HCT116 (cell line): ENCODE results near the gene ZFPL1. TPM values are rescaled to one million over a fixed set of nuclear protein-coding genes. Genes with fewer than 3 reads are reported as not detected.

ENCODE experiments used
- ATAC-seq: fragments of 200-7000 bp; cut with Tn5 transposase; 2 replicates; pipeline ENCODE4 v1.9.1; 2020; ENCODE audit warnings: mild to moderate bottlenecking, moderate library complexity
- BruUV-seq: library from RNA; stranded (reverse); fragments of 400-500 nt; replicated peaks from 2 replicates; lab custom pipeline; 2021; lab: Mats Ljungman, UMichigan
- CTCF ChIA-PET: fragments of 300-600 bp; sonication (Branson Sonifier 250); formaldehyde crosslinking; loops from one replicate; lab custom pipeline; 2021; ENCODE audit warnings: antibody characterized with exemption; lab: Charles Lee
- POLR2A ChIA-PET: fragments of 300-600, 350-600 bp; sonication (Branson Sonifier 250); formaldehyde crosslinking; loops from one replicate; lab custom pipeline; 2021; ENCODE audit warnings: antibody characterized with exemption; lab: Charles Lee
- RAD21 ChIA-PET, 2 experiments: fragments of 300-600 bp; sonication (Branson Sonifier 250); formaldehyde crosslinking; loops; one replicate each; lab custom pipeline; 2023; ENCODE audit warnings: low total read pairs in 2 of 2; ENCODE audit not compliant: uncharacterized antibody in 2 of 2, unreplicated experiment in 2 of 2, low non-redundant PET in 1 of 2; lab: Charles Lee
- DNase-seq: peaks from one replicate; pipeline ENCODE4 v3.0.0-alpha.2; 2010; ENCODE audit warnings: low read depth, low spot score
- H2AFZ ChIP-seq: fragments of 200-600 bp; shearing (Covaris generic), sonication (generic); 2 replicates; pipeline ENCODE4 v1.6.1; 2017; ENCODE audit warnings: low read depth, mixed run types, mixed read lengths, antibody characterized with exemption, low read length; ENCODE audit not compliant: poor library complexity, severe bottlenecking
- H3K27ac ChIP-seq: 2 replicates; pipeline ENCODE4 v1.5.1; 2012; ENCODE audit warnings: low read depth, low read length
- H3K27me3 ChIP-seq: fragments of 200-600 bp; sonication (generic); 2 replicates; pipeline ENCODE4 v1.6.1; 2016; ENCODE audit warnings: mixed run types, low read length, mixed read lengths; ENCODE audit not compliant: insufficient read depth
- H3K36me3 ChIP-seq, 2 experiments: fragments of 200-500 bp in 1 of 2; fragments of 200-600 bp in 1 of 2; sonication (Bioruptor generic) in 1 of 2; sonication (generic) in 1 of 2; 2 replicates each; pipeline versions ENCODE4 v1.5.1 to v1.6.1; 2014 to 2016; ENCODE audit warnings: low read length in 2 of 2, inconsistent platforms in 1 of 2, mixed read lengths in 1 of 2, mixed run types in 1 of 2; ENCODE audit not compliant: insufficient read depth in 2 of 2, control insufficient read depth in 1 of 2
- H3K4me1 ChIP-seq, 2 experiments: fragments of 200-600 bp in 1 of 2; sonication (generic) in 1 of 2; 2 replicates each; pipeline versions ENCODE4 v1.5.1 to v1.6.1; 2012 to 2017; ENCODE audit warnings: low read length in 2 of 2, inconsistent platforms in 1 of 2, mild to moderate bottlenecking in 1 of 2, mixed read lengths in 1 of 2, mixed run types in 1 of 2, moderate library complexity in 1 of 2; ENCODE audit not compliant: insufficient read depth in 2 of 2, control insufficient read depth in 1 of 2
- H3K4me2 ChIP-seq: fragments of 200-600 bp; sonication (generic); 2 replicates; pipeline ENCODE4 v1.6.1; 2017; ENCODE audit warnings: mixed run types, low read length, mixed read lengths
- H3K4me3 ChIP-seq, 2 experiments: fragments of 200-600 bp in 1 of 2; sonication (generic) in 1 of 2; replicated peaks in 1 of 2; 2 replicates each; pipeline ENCODE4 v1.5.1; 2011 to 2016; ENCODE audit warnings: low read length in 2 of 2, control low read depth in 1 of 2, low read depth in 1 of 2, mild to moderate bottlenecking in 1 of 2, mixed read lengths in 1 of 2, mixed run types in 1 of 2
- H3K79me2 ChIP-seq: fragments of 200-600 bp; sonication (generic); 2 replicates; pipeline ENCODE4 v1.6.1; 2017; ENCODE audit warnings: mild to moderate bottlenecking, mixed run types, low read length, moderate library complexity, mixed read lengths; ENCODE audit not compliant: insufficient read depth
- H3K9ac ChIP-seq: fragments of 200-600 bp; sonication (generic); 2 replicates; pipeline ENCODE4 v1.6.1; 2016; ENCODE audit warnings: low read length, mixed read lengths
- H3K9me2 ChIP-seq: fragments of 200-600 bp; sonication (generic), shearing (Covaris generic); 2 replicates; pipeline ENCODE4 v1.6.1; 2017; ENCODE audit warnings: mixed run types, mild to moderate bottlenecking, moderate library complexity; ENCODE audit not compliant: insufficient read depth
- H3K9me3 ChIP-seq, 2 experiments: fragments of 200-500 bp in 1 of 2; fragments of 200-600 bp in 1 of 2; sonication (Bioruptor generic) in 1 of 2; sonication (generic) in 1 of 2; 2 replicates each; pipeline ENCODE4 v1.6.1; 2014 to 2017; ENCODE audit warnings: low read length in 2 of 2, mixed read lengths in 2 of 2, inconsistent platforms in 1 of 2, low read depth in 1 of 2, mild to moderate bottlenecking in 1 of 2, mixed run types in 1 of 2, moderate library complexity in 1 of 2; ENCODE audit not compliant: control insufficient read depth in 1 of 2, insufficient read depth in 1 of 2
- H4K20me1 ChIP-seq: fragments of 200-600 bp; sonication (generic), shearing (Covaris generic); 2 replicates; pipeline ENCODE4 v1.6.1; 2017; ENCODE audit warnings: mixed run types, mild to moderate bottlenecking, moderate library complexity; ENCODE audit not compliant: insufficient read depth
- FOSL1 ChIP-seq: IDR thresholded peaks from 2 replicates; pipeline ENCODE4 v1.6.1; 2012; ENCODE audit warnings: low read depth
- POLR2AphosphoS5 ChIP-seq: IDR thresholded peaks from 2 replicates; pipeline ENCODE4 v1.6.1; 2011; ENCODE audit warnings: mild to moderate bottlenecking, low read depth, low read length, moderate library complexity
- RAD21 ChIP-seq: IDR thresholded peaks from 2 replicates; pipeline ENCODE4 v1.6.1; 2012; ENCODE audit warnings: low read depth, mild to moderate bottlenecking
- REST ChIP-seq: IDR thresholded peaks from 2 replicates; pipeline ENCODE4 v1.6.1; 2012; ENCODE audit warnings: low read depth
- intact Hi-C: fragments of 100-400 bp; cut with micrococcal nuclease; formaldehyde crosslinking; loops from 2 replicates; pipeline ENCODE4 v1.10.0; 2022
- total RNA-seq: library from RNA; stranded (reverse); gene quantifications from one replicate; pipeline ENCODE4 v1.2.1, GENCODE V29; 2021; ENCODE audit not compliant: unreplicated experiment
- TF ChIP-seq, protein P1 (sequence below): IDR thresholded peaks from 2 replicates; pipeline ENCODE4 v1.6.1; 2011; ENCODE audit warnings: mild to moderate bottlenecking, low read length, moderate library complexity; ENCODE audit not compliant: insufficient replicate concordance; ENCODE audit errors: extremely low read depth
- TF ChIP-seq, protein P2 (sequence below): IDR thresholded peaks from 2 replicates; pipeline ENCODE4 v1.6.1; 2012
- TF ChIP-seq, protein P3 (sequence below): IDR thresholded peaks from 2 replicates; pipeline ENCODE4 v1.6.1; 2012
- TF ChIP-seq, protein P4 (sequence below), 3 experiments: fragments of 200-600 bp in 1 of 3; sonication (generic) in 1 of 3; IDR thresholded peaks in 2 of 3; conservative IDR thresholded peaks in 1 of 3; 2 replicates each; pipeline ENCODE4 v1.5.1; 2012 to 2017; ENCODE audit warnings: low read depth in 2 of 3, low read length in 2 of 3, antibody characterized with exemption in 1 of 3, borderline replicate concordance in 1 of 3, control low read depth in 1 of 3, mild to moderate bottlenecking in 1 of 3, mixed read lengths in 1 of 3, mixed run types in 1 of 3, moderate library complexity in 1 of 3; ENCODE audit not compliant: insufficient read depth in 1 of 3

ZFPL1 gene
- total RNA-seq, 1 experiment from 2014 or later, result 35.3 TPM

DNA sequence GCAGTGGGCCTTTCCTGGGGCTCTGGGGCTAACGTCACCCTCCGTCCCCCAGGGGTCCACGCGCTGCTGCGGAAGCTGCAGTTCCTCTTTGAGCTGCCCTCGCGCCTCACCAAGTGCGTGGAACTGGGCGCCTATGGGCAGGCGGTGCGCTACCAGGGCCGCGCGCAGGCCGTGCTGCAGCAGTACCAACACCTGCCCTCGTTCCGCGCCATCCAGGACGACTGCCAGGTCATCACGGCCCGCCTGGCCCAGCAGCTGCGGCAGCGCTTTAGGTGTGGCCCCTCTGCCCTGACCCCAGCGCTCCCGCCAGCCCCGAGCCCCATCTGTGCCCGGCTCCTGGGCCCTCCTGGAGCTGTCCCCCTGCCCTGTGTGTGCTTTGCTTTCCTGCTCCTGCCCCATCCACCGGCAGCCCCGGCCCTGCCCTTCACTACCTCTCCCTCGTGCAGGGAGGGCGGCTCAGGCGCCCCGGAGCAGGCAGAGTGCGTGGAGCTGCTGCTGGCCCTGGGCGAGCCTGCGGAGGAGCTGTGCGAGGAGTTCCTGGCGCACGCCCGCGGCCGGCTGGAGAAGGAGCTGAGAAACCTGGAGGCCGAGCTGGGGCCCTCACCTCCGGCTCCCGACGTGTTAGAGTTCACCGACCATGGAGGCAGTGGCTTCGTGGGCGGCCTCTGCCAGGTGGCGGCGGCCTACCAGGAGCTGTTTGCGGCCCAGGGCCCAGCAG lies 23.9 kb downstream of the ZFPL1 start:
- Histone ChIP-seq H3K79me2 (peaks cover 12% of the 10 kb centered on the region; the same call in 1 of the 2 replicates), H3K27ac (no peak overlapping the region), H3K9me3 (no peaks in the 10 kb centered on the region), H3K4me1 (peaks cover 11 to 24% of the 10 kb centered on the region in 2 experiments), H2AFZ (no peak overlapping the region), H4K20me1 (no peaks in the 10 kb centered on the region), H3K27me3 (no peaks in the 10 kb centered on the region), H3K36me3 (no peaks in the 10 kb centered on the region), H3K9ac (no peak overlapping the region), H3K4me2 (no peak overlapping the region), H3K9me2 (no peaks in the 10 kb centered on the region), H3K4me3 (no peak overlapping the region)
- ATAC-seq, result no peak
- ChIA-PET CTCF (interaction anchor here (1.0 to 1.3 kb wide), 2 partner anchors 11 to 14 kb away, joined by 3 read pairs; partner anchors contain the start of genes FAU and MRPL49), RAD21 (no interaction called here), POLR2A (no interaction called here)
- intact Hi-C loops, result no loop called here
- no peak for TF ChIP-seq FOSL1
- TF ChIP-seq, protein P1, sequence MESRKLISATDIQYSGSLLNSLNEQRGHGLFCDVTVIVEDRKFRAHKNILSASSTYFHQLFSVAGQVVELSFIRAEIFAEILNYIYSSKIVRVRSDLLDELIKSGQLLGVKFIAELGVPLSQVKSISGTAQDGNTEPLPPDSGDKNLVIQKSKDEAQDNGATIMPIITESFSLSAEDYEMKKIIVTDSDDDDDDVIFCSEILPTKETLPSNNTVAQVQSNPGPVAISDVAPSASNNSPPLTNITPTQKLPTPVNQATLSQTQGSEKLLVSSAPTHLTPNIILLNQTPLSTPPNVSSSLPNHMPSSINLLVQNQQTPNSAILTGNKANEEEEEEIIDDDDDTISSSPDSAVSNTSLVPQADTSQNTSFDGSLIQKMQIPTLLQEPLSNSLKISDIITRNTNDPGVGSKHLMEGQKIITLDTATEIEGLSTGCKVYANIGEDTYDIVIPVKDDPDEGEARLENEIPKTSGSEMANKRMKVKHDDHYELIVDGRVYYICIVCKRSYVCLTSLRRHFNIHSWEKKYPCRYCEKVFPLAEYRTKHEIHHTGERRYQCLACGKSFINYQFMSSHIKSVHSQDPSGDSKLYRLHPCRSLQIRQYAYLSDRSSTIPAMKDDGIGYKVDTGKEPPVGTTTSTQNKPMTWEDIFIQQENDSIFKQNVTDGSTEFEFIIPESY, result no peak
- TF ChIP-seq, protein P2, sequence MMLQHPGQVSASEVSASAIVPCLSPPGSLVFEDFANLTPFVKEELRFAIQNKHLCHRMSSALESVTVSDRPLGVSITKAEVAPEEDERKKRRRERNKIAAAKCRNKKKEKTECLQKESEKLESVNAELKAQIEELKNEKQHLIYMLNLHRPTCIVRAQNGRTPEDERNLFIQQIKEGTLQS, result no peak
- no TSS peak for BruUV-seq
- no peak for DNase-seq

DNA sequence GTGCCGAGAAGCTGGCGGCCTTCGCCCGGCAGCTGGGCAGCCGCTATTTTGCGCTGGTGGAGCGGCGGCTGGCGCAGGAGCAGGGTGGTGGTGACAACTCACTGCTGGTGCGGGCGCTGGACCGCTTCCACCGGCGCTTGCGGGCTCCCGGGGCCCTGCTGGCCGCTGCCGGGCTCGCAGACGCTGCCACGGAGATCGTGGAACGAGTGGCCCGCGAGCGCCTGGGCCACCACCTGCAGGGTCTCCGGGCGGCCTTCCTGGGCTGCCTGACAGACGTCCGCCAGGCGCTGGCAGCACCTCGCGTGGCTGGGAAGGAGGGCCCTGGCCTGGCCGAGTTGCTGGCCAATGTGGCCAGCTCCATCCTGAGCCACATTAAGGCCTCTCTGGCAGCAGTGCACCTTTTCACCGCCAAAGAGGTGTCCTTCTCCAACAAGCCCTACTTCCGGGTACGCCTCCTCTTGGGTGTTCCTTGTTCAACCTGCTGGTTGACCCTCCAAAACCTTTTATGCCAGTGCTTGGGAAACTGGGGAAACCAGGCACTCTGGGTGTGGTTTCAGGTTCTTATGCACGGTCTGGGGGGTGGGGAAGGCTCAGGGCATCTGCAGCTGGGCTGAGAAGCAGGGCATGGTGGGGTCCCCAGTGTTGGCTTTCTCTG lies 24.6 kb downstream of the ZFPL1 start:
- H3K9me3 ChIP-seq, result no peaks in the 10 kb centered on the region
- RAD21 ChIA-PET, result no interaction called here
- no peak for ATAC-seq
- H4K20me1 ChIP-seq, result no peaks in the 10 kb centered on the region
- no peak overlapping the region for H3K27ac ChIP-seq
- H3K27me3 ChIP-seq, result no peaks in the 10 kb centered on the region
- POLR2A ChIA-PET, result no interaction called here
- H2AFZ ChIP-seq, result no peak overlapping the region
- CTCF ChIA-PET, result interaction anchor here (1.0 to 1.3 kb wide), 2 partner anchors 12 to 13 kb away, joined by 3 read pairs; partner anchors contain the start of genes FAU and MRPL49
- H3K9ac ChIP-seq, result no peak overlapping the region
- no peaks in the 10 kb centered on the region for H3K9me2 ChIP-seq
- no peak for DNase-seq
- intact Hi-C loops, result no loop called here
- H3K4me1 ChIP-seq, result peaks cover 15 to 30% of the 10 kb centered on the region in 2 experiments
- no peak overlapping the region for H3K4me3 ChIP-seq
- H3K79me2 ChIP-seq, result peaks cover 8% of the 10 kb centered on the region; the same call in 1 of the 2 replicates
- no TSS peak for BruUV-seq
- no peak overlapping the region for H3K4me2 ChIP-seq
- no peaks in the 10 kb centered on the region for H3K36me3 ChIP-seq
- TF ChIP-seq, protein P3, sequence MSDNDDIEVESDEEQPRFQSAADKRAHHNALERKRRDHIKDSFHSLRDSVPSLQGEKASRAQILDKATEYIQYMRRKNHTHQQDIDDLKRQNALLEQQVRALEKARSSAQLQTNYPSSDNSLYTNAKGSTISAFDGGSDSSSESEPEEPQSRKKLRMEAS, result no peak
- no peak for TF ChIP-seq FOSL1
- no peak for TF ChIP-seq REST
- TF ChIP-seq RAD21, result no peak
- TF ChIP-seq POLR2AphosphoS5, result no peak
- TF ChIP-seq, protein P4, sequence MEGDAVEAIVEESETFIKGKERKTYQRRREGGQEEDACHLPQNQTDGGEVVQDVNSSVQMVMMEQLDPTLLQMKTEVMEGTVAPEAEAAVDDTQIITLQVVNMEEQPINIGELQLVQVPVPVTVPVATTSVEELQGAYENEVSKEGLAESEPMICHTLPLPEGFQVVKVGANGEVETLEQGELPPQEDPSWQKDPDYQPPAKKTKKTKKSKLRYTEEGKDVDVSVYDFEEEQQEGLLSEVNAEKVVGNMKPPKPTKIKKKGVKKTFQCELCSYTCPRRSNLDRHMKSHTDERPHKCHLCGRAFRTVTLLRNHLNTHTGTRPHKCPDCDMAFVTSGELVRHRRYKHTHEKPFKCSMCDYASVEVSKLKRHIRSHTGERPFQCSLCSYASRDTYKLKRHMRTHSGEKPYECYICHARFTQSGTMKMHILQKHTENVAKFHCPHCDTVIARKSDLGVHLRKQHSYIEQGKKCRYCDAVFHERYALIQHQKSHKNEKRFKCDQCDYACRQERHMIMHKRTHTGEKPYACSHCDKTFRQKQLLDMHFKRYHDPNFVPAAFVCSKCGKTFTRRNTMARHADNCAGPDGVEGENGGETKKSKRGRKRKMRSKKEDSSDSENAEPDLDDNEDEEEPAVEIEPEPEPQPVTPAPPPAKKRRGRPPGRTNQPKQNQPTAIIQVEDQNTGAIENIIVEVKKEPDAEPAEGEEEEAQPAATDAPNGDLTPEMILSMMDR (IDR thresholded peaks at IDR 0.05 in 2 of 3, conservative IDR thresholded peaks at IDR 0.05 in 1 of 3; ENCODE audit: borderline replicate concordance in 1 of 3, insufficient read depth in 1 of 3, low read depth in 2 of 3, low read length in 2 of 3), result no peak
